Gastroesophageal sphincter (tissue), 3 donors: ENCODE data around the gene DIRAS2.

Experiments used
- POLR2AphosphoS5 ChIP-seq: sonication (generic); formaldehyde crosslinking; IDR thresholded peaks from one replicate; pipeline ENCODE4 v1.6.1; 2017; ENCODE audit warnings: antibody characterized with exemption
- TF ChIP-seq, protein P1 (sequence below), 4 experiments: fragments of 200-600 bp in 2 of 4; fragments of 450-650 bp in 2 of 4; sonication (generic) in 1 of 4; IDR thresholded peaks; one replicate each; pipeline ENCODE4 v1.5.1; 2017 to 2019; ENCODE audit warnings: antibody characterized with exemption in 4 of 4, mild to moderate bottlenecking in 2 of 4, moderate library complexity in 2 of 4

GRCh38 chr9:90568667-90569066, 74.0 kb downstream of the DIRAS2 start:
- TF ChIP-seq, protein P1, sequence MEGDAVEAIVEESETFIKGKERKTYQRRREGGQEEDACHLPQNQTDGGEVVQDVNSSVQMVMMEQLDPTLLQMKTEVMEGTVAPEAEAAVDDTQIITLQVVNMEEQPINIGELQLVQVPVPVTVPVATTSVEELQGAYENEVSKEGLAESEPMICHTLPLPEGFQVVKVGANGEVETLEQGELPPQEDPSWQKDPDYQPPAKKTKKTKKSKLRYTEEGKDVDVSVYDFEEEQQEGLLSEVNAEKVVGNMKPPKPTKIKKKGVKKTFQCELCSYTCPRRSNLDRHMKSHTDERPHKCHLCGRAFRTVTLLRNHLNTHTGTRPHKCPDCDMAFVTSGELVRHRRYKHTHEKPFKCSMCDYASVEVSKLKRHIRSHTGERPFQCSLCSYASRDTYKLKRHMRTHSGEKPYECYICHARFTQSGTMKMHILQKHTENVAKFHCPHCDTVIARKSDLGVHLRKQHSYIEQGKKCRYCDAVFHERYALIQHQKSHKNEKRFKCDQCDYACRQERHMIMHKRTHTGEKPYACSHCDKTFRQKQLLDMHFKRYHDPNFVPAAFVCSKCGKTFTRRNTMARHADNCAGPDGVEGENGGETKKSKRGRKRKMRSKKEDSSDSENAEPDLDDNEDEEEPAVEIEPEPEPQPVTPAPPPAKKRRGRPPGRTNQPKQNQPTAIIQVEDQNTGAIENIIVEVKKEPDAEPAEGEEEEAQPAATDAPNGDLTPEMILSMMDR (IDR thresholded peaks at IDR 0.05): no peak
- no peak for TF ChIP-seq POLR2AphosphoS5
